ENCODE measurements around the gene EHMT1.
A peak's percentile ranks its signal among the peaks of the same experiment; 100 is the strongest.

EHMT1 gene

GRCh38 chr9:137605121-137606004, 13.4 kb upstream of the EHMT1 start, which contains the start of gene ARRDC1:
TSS of gene ARRDC1 (plus strand) at chr9:137605686. CDS start at chr9:137605718, 32 bp downstream.
- no peaks in the 10 kb centered on the region for H3K9me3 Mint-ChIP-seq
- H3K27ac Mint-ChIP-seq: no peak within 1 kb of the TSS
- H3K4me3 Mint-ChIP-seq: peak within 1 kb of the TSS; percentile 73
- ATAC-seq (peak; percentile 94), DNase-seq (ENCODE audit: low spot score in 2 of 2) (peak; percentile 78 to 92)
- H3K36me3 Mint-ChIP-seq: peaks cover 4% of the 10 kb centered on the region
- peaks cover 24% of the 10 kb centered on the region for H3K4me1 Mint-ChIP-seq

GRCh38 chr9:137606005-137606621, 12.7 kb upstream of the EHMT1 start:
- H3K27ac Mint-ChIP-seq: no peak overlapping the region
- no peak for ATAC-seq
- H3K4me1 Mint-ChIP-seq: peaks cover 26% of the 10 kb centered on the region
- no peaks in the 10 kb centered on the region for H3K9me3 Mint-ChIP-seq
- H3K4me3 Mint-ChIP-seq: peak overlapping the region; percentile 73
- peak in 1 of 2 donors; percentile 27 for DNase-seq (ENCODE audit: low spot score in 2 of 2)
- H3K36me3 Mint-ChIP-seq: peaks cover 4% of the 10 kb centered on the region

GRCh38 chr9:137606734-137607138, 12.1 kb upstream of the EHMT1 start:
- peak overlapping the region; percentile 73 for H3K4me3 Mint-ChIP-seq
- H3K4me1 Mint-ChIP-seq: peaks cover 32% of the 10 kb centered on the region
- DNase-seq (ENCODE audit: low spot score in 2 of 2): no peak
- no peaks in the 10 kb centered on the region for H3K9me3 Mint-ChIP-seq
- peaks cover 4% of the 10 kb centered on the region for H3K36me3 Mint-ChIP-seq
- no peak for ATAC-seq
- peak overlapping the region; percentile 14 for H3K27ac Mint-ChIP-seq

GRCh38 chr9:137607141-137607857, 11.5 kb upstream of the EHMT1 start:
- ATAC-seq: no peak

GRCh38 chr9:137610944-137611343, 7.9 kb upstream of the EHMT1 start:
- no peaks in the 10 kb centered on the region for H3K9me3 Mint-ChIP-seq
- H3K4me3 Mint-ChIP-seq: no peak overlapping the region
- H3K27ac Mint-ChIP-seq: peak overlapping the region; percentile 85
- H3K36me3 Mint-ChIP-seq: peaks cover 15% of the 10 kb centered on the region
- H3K4me1 Mint-ChIP-seq: peaks cover 37% of the 10 kb centered on the region
- ATAC-seq (no peak), DNase-seq (ENCODE audit: low spot score in 2 of 2) (no peak)

More at GRCh38 chr9:137607141-137607857, 11.5 kb upstream of the EHMT1 start:
- H3K4me1 Mint-ChIP-seq: peaks cover 38% of the 10 kb centered on the region
- no peaks in the 10 kb centered on the region for H3K9me3 Mint-ChIP-seq
- peak overlapping the region; percentile 73 for H3K4me3 Mint-ChIP-seq
- peak overlapping the region; percentile 14 for H3K27ac Mint-ChIP-seq
- DNase-seq (ENCODE audit: low spot score in 2 of 2): no peak
- H3K36me3 Mint-ChIP-seq: peaks cover 4% of the 10 kb centered on the region

- no peaks in the 10 kb centered on the region for H3K9me3 Mint-ChIP-seq
- peak overlapping the region; percentile 85 for H3K27ac Mint-ChIP-seq
- DNase-seq (ENCODE audit: low spot score in 2 of 2) (no peak), ATAC-seq (peak; percentile 75)
- H3K36me3 Mint-ChIP-seq: peaks cover 22% of the 10 kb centered on the region
- H3K4me1 Mint-ChIP-seq: peaks cover 31% of the 10 kb centered on the region
- no peak overlapping the region for H3K4me3 Mint-ChIP-seq
These were observed 6.9 kb upstream of the EHMT1 start for GRCh38 chr9:137611623-137612609.

- peak overlapping the region; percentile 69 for H3K27ac Mint-ChIP-seq
- no peak overlapping the region for H3K4me3 Mint-ChIP-seq
- H3K4me1 Mint-ChIP-seq: peaks cover 31% of the 10 kb centered on the region
- DNase-seq (ENCODE audit: low spot score in 2 of 2) (no peak), ATAC-seq (no peak)
- peaks cover 30% of the 10 kb centered on the region for H3K36me3 Mint-ChIP-seq
- H3K9me3 Mint-ChIP-seq: no peaks in the 10 kb centered on the region
These were observed 6.1 kb upstream of the EHMT1 start for GRCh38 chr9:137612741-137613142.

GRCh38 chr9:137613259-137613658, 5.5 kb upstream of the EHMT1 start:
- ATAC-seq (no peak), DNase-seq (ENCODE audit: low spot score in 2 of 2) (no peak)
- Mint-ChIP-seq H3K27ac (peak overlapping the region; percentile 69), H3K4me3 (no peak overlapping the region), H3K4me1 (peaks cover 35% of the 10 kb centered on the region), H3K36me3 (peaks cover 35% of the 10 kb centered on the region), H3K9me3 (no peaks in the 10 kb centered on the region)

GRCh38 chr9:137613738-137614523, 4.9 kb upstream of the EHMT1 start:
- Mint-ChIP-seq H3K9me3 (no peaks in the 10 kb centered on the region), H3K4me1 (peaks cover 35% of the 10 kb centered on the region), H3K27ac (peak overlapping the region; percentile 69), H3K36me3 (peaks cover 40% of the 10 kb centered on the region), H3K4me3 (no peak overlapping the region)
- no peak for ATAC-seq
- no peak for DNase-seq (ENCODE audit: low spot score in 2 of 2)

GRCh38 chr9:137614631-137615386, 4.0 kb upstream of the EHMT1 start:
- no peak for ATAC-seq
- peaks cover 39% of the 10 kb centered on the region for H3K4me1 Mint-ChIP-seq
- DNase-seq (ENCODE audit: low spot score in 2 of 2): no peak
- H3K4me3 Mint-ChIP-seq: no peak overlapping the region
- peak overlapping the region; percentile 34 for H3K27ac Mint-ChIP-seq
- no peaks in the 10 kb centered on the region for H3K9me3 Mint-ChIP-seq
- H3K36me3 Mint-ChIP-seq: peaks cover 48% of the 10 kb centered on the region

- no peak overlapping the region for H3K4me3 Mint-ChIP-seq
- no peak for ATAC-seq
- peaks cover 46% of the 10 kb centered on the region for H3K4me1 Mint-ChIP-seq
- no peak for DNase-seq (ENCODE audit: low spot score in 2 of 2)
- H3K36me3 Mint-ChIP-seq: peaks cover 49% of the 10 kb centered on the region
- no peak overlapping the region for H3K27ac Mint-ChIP-seq
- no peaks in the 10 kb centered on the region for H3K9me3 Mint-ChIP-seq
These were observed 3.4 kb upstream of the EHMT1 start for GRCh38 chr9:137615387-137615871.

- ATAC-seq: peak; percentile 31
- H3K4me1 Mint-ChIP-seq: peaks cover 32% of the 10 kb centered on the region
These were observed 639 bp downstream of the EHMT1 start for GRCh38 chr9:137619240-137620047.

More at GRCh38 chr9:137619240-137620047, 639 bp downstream of the EHMT1 start:
- peak overlapping the region; percentile 79 for H3K4me3 Mint-ChIP-seq
- H3K27ac Mint-ChIP-seq: peak overlapping the region; percentile 85
- H3K9me3 Mint-ChIP-seq: no peaks in the 10 kb centered on the region
- peak in 1 of 2 donors; percentile 71 for DNase-seq (ENCODE audit: low spot score in 2 of 2)
- H3K36me3 Mint-ChIP-seq: peaks cover 65% of the 10 kb centered on the region
